Fibroblast of mammary gland (primary cell): ENCODE results near the gene NDUFA7.
"Not testable (repeated sequence)": the region's sequence is repeated elsewhere in the genome, so short reads cannot be mapped to it uniquely, and the experiment has no call there.

Experiments
- DNase-seq: peaks from one replicate; pipeline ENCODE4 v3.0.0-alpha.2; 2010; ENCODE audit warnings: low read depth
- H3K4me3 ChIP-seq: 2 replicates; pipeline ENCODE4 v1.5.1; 2011; ENCODE audit warnings: low read depth, mild to moderate bottlenecking, low read length, moderate library complexity; ENCODE audit not compliant: control insufficient read depth
- CTCF ChIP-seq: conservative IDR thresholded peaks from 2 replicates; pipeline ENCODE4 v1.5.1; 2011; ENCODE audit warnings: low read depth, low read length, inconsistent platforms; ENCODE audit not compliant: control insufficient read depth, insufficient read depth

The NDUFA7 gene

DNA sequence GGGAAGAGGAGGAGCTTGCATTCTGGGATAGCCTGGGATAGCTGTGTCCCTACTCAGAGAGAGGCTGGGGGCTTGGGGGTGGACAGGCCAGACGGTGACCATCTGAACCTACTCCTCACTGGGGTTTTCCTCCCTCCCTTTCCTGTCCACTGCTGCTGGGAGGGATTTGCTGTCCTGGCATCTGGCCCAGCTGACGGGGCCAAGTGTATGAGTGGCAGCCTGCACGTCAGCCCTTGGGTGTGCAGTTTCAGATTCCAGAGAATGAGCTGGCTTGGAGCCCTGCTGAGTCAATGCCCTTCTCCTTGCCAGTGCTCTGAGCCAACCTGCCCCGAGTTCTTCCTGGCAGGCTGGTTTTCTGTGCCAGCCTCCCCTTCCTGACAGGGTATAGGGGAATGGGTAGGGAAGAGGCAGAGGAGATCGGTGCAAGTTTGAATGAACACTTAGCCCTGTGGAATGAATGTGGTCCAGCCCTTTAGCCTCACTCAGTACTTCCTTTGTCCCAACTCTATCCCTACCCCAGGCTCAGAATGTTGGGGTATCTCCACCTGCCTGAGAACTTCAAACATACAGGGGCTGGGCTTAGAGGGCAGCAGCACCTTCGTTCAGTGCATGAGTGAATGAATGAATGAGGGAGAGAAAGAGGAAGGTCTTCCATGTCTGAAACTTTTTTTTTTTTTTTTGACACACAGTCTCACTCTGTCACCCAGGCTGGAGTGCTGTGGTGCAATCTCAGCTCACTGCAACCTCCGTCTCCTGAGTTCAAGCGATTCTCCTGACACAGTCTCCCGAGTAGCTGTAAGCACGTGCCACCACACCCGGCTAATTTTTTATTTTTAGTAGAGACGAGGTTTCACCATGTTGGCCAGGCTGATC, 41.0 kb upstream of the NDUFA7 start:
- DNase-seq = peak; percentile 99
- TF ChIP-seq CTCF = no peak
- H3K4me3 ChIP-seq = no peak overlapping the region

DNA sequence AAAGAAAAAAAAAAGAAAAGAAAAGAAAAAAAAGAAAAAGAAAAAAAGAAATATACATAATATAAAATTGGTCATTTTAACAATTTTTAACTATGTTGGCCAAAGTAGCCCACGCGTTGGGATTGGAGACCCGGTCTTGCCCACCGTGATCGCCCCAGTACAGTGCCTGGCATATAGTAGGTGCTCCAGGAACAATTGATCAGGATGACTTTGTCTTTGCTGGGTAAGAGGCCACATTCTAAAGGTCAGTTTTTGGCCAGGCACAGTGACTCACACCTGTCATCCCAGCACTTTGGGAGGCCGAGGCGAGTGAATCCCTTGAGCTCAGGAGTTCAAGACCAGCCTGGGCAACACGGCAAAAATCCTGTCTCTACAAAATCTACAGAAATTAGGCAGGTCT, 39.0 kb upstream of the NDUFA7 start:
- no peak overlapping the region for H3K4me3 ChIP-seq
- DNase-seq = no peak
- TF ChIP-seq CTCF = no peak

GRCh38 chr19:8358948-8359347, 37.8 kb upstream of the NDUFA7 start:
- no peak for TF ChIP-seq CTCF
- no peak overlapping the region for H3K4me3 ChIP-seq
- no peak for DNase-seq

- TF ChIP-seq CTCF = no peak
- DNase-seq = no peak
These were observed 35.9 kb upstream of the NDUFA7 start for GRCh38 chr19:8357007-8357521.

GRCh38 chr19:8355631-8356402, 34.6 kb upstream of the NDUFA7 start:
- TF ChIP-seq CTCF = no peak
- H3K4me3 ChIP-seq = no peak overlapping the region
- peak; percentile 100 for DNase-seq

More at GRCh38 chr19:8357007-8357521, 35.9 kb upstream of the NDUFA7 start:
- no peak overlapping the region for H3K4me3 ChIP-seq

- not testable (repeated sequence) for H3K4me3 ChIP-seq, DNase-seq
These were observed 31.7 kb upstream of the NDUFA7 start for GRCh38 chr19:8352845-8353244.
